HG03060 (cell line): ENCODE data around the gene GABARAP.

Experiments
- ATAC-seq: cut with Tn5 transposase; IDR thresholded peaks from one replicate; pipeline ENCODE4 v1.9.1; 2021; ENCODE audit warnings: low read depth, moderate number of reproducible peaks; ENCODE audit not compliant: unreplicated experiment

The GABARAP gene

DNA sequence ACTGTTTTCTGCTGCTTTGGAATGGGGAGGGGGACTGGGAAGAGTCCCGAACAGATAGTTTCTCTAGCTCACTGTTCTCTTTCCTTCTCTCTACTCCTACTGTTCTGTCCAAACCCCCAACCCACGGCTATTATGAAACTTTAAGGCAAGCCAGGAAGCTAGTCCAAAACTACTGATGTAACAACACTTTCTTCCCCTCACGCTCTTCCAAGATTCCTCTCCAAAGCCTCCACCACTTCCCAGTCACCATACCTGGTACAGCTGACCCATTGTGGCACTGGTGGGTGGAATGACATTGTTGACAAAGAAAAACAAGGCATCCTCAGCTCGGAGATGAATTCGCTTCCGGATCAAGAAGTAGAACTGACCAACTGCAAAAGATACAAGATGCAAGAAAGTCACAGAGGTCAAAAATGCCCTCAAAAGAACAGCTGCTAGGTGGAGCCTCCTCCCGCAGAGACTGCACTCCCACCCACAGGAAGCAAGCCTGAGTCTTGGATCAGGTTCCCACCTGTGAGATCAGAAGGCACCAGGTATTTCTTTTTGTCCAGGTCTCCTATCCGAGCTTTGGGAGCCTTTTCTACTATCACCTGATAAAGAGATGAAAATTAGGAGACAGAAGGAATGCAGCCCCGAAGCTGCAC lies 1.0 kb downstream of the GABARAP start:
- no peak for ATAC-seq

DNA sequence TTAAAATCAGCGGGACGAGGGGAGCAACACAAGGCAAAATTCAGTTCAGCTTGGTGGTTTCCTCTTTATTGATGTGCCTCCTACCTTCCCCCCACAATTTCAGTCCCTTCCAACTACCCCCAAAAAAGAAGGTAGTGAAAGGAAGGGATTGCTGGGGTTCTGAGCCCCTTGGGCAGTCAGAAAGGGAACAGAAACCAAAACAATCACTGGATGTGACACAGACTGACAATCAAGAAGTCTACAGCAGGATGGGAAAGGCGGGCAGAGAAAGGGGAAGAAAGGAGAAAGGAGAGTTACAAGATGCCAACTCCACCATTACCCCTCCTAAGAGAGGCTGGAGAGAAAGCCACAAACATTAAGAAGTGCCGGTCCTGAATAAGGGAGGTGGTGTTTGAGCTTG lies 1.9 kb downstream of the GABARAP start:
- ATAC-seq: no peak

GRCh38 chr17:7239091-7240027 lies 2.9 kb downstream of the GABARAP start, which contains the start of gene PHF23:
PHF23 (minus strand) TSS chr17:7239457; CDS start chr17:7239279, 178 bp downstream.
- peak; percentile 33 for ATAC-seq

DNA sequence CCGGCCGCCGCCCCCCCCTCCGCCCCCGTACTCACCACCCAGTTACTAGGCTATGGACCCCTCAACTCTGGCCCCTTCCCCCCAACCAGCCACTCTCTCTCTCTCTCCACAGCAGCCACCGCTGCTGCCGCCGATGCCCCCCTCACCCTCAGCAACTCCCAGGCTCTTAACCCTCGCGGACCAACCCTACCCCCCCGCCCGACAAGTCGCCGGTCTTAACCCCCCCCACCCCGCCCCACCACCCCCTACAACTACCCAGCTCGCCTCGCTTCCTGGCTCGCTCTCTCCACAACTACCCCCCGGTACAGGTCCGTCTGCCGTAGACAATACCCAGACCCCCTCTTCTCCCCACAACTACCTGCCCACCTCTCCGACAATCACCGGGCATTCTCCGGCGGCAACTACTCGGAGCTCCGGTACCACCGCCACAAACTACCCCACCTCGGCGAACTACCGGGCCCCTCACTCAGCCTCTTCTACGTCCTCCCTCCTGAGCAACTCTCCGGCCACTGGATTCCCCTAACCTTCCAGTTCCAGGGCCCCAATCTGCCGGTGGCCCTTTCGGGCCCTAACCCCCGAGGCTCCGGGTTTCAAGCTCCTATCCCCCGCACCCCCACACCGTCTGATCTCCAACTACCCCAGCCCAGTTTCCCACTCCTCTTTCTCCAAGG lies 3.7 kb downstream of the GABARAP start:
- ATAC-seq: no peak

GRCh38 chr17:7237761-7238419 lies 4.4 kb downstream of the GABARAP start:
- ATAC-seq: no peak

DNA sequence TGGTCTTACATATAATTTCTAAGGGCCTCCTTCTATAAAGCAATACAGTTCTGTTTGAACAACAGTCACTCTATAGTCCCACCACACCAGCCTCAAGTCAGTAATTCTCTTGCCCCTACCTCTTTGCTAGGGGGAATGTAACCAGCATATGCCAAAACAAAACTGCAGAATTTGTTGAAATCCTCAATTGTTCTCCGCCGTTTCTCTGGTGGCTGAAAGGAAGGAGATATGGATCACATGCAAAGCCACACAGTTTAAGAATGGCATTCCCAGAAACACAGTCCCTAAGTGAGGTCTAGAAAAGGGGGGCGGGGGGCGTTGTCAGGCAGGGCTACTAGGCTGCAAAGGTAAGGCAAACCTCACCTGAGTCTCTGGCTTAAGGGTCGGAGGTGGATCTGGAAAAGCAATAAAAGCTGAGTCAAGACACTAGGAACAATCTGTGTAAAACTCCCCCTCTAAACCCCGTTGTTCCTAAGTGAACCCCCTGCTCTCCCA lies 4.9 kb downstream of the GABARAP start:
- ATAC-seq: no peak

GRCh38 chr17:7236808-7237207 lies 5.4 kb downstream of the GABARAP start:
- ATAC-seq: no peak

DNA sequence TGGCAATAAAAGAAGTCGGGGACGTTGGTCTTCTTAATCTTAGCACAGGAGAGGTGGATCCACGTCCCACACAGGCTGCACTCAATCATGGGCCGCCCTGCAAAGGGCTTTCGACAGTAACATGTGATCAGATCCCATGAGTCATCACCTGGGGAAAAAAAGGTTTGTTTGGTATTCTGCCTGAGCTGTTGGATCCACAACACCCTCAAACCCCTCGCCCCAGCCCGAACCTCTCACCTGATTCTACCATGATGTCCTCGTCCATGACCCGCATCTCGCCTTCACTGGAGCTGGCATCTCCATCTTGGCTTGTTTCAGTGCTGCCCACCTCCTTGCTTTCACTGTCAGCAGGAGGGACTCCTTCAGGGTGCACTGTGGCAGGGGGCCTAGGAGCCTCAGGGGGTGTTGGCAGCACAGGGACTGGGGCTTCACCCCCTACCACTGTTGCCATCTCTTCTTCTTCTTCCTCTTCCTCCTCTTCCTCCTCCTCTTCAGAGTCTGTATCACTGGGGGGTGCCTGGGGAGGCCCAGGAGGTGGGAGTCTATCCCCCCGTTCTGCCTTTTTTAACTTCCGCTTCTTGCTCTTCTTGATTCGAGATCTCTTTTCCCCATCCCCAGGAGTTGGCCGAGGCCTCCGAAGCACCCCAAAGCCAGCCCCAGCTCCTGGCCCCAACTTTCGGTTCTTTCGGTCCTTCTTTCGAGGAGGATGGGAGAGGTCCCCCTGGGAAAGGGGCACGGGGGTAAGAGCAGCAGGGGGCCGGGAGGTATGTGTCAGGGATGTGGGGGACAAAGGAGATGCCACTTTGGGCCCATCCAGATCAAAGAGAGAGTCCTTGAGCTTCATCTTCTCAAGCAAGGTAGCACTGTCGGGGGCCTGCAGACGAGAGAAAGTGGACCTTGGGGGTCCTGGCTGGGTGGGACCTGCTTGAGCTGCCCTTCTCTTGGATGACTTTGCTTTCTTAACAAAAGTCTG lies 6.3 kb downstream of the GABARAP start:
- ATAC-seq: no peak

DNA sequence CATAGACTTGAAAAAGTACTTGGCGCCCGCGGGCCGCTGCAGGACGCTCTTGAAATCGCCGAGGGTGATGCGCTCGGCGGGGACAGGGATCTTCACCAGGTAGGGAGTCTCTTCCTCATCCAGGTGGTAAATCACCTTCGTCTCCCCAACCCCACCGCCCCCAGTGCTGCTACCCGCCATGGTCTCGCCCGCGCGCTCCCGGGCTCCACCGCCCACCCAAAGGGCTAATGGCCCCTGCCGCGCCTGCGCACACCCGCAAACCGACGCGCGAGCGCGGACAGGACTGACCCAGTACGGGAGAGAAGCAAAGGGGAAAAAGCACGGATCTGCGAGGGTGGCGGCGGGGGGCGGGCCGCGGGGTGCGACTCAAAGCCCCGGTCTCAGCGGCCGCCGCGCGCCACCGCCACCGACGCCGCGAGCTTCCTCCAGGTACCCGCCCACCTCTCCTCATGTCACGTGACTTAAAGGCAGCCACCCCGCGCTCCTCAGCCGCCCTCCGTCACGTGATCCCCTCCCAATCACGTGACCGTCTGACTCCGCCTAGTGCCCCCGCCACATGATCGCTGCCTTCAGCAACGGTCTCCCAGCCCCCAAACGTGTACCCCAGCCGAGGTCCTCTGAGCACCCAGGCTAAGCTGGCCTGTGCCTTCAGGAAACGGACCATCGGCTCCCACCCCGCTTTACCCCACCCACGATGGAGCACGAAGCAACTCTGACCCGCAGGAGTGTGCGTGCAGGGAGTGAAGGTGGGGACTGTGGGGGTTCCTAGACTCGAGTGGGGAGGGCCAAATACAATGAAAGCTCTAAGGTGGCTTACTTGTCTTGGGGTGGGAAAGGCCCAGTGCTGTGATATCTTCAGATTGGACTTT lies 7.9 kb downstream of the GABARAP start, which contains the start of gene DVL2:
DVL2 (minus strand) TSS at position 435 of the 869 bp plus-strand sequence; CDS start at position 180, 255 bp downstream.
- ATAC-seq: peak; percentile 53

DNA sequence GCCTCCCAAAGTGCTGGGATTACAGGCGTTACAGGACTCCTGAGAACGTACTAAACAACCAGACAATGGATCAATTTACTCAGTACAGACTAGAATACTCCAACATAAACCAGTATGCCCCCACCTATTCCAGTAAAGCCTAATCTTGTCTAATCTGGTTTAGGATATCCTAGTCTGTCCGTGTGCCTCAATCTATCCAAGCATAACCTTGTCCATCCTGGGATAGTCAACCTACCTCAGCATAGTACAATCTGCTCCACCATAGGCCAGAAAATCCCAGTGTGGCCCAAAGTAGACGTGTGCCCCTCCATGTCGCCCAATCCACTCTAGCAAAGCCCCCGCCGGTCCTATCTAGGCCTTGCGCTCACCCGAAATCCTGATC lies 8.6 kb downstream of the GABARAP start:
- ATAC-seq: no peak

DNA sequence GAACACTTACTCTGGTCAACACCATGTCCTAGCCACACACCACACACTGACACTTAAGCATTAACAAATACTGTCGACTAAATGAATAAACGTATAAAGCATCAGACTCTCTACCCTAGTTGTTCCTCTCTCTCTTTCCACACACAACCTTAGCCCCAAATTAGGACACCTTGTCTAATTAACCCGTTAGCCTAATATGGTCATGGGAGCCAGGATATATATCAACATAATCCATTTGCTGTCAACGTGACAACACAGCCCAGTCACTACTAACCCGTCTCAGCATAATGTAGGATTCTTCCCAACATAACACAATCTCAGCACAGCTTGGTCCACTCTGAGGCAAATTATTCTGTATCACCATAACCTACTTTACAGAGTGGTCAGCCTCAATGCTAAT lies 10.1 kb downstream of the GABARAP start:
- no peak for ATAC-seq

- no peak for ATAC-seq
Observed at GRCh38 chr17:7229504-7229903, 12.7 kb downstream of the GABARAP start.

DNA sequence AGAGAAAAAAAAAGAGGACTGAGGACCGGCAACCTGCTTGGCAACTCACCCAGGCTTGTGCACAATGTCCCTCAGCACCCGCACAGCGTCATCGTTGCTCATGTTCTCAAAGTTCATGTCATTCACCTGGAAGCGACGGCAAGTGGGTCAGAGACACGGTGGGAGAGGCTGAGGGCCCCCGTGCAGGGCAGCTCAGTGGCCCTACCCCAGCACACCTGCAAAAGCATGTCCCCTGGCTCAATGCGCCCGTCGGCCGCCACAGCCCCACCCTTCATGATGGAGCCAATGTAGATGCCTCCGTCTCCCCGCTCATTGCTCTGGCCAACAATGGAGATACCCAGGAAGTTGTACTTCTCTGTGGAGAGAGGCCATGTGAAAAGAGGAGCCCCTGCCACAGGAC lies 13.3 kb downstream of the GABARAP start:
- no peak for ATAC-seq

DNA sequence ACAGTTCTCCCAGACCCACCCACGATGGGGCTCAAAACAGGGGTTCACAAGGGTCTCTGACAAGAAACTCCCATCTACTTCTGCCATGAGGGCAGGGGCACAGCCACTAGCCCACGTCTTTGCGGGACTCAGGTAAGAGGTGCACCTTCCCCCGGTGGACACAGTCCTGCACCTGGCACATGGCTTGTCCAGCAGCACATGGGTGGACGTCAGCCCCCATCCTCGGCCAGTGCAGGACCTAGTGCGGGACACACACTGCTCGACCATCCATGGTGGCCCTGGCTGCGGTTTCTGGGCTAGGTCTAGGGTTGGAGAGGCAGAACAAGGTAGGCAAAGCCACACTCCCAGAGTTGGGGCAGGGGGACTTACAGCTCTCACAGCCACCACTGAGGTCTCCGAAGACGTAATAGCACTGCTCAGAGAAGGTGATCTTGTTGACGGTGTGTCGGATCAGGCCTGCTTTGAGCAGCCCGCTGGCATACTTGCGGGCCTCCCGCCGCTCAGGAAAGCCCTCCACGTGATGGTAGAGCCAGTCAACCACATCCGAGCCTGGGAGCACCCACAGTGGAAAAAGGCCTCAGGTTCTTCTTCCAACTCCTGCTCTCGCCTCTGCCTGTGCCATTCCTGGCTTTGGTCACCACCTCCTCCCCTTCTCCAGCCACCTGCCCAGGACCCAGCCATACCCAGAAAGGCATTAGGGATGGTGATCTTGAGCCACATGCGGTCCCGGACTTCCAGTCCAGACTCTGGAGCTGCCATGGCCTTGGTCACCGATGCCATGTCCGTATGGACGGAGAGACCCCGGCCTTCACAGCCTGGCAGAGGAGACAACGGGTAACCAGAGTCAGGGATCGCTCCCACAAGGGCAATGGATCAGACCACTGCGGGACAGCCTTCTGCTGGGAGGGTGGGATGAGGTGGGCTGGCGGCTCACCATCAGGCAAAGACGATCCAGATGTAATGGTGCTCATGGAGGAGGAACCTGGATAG lies 15.2 kb downstream of the GABARAP start:
- no peak for ATAC-seq

GRCh38 chr17:7225711-7226331 lies 16.4 kb downstream of the GABARAP start:
- no peak for ATAC-seq

DNA sequence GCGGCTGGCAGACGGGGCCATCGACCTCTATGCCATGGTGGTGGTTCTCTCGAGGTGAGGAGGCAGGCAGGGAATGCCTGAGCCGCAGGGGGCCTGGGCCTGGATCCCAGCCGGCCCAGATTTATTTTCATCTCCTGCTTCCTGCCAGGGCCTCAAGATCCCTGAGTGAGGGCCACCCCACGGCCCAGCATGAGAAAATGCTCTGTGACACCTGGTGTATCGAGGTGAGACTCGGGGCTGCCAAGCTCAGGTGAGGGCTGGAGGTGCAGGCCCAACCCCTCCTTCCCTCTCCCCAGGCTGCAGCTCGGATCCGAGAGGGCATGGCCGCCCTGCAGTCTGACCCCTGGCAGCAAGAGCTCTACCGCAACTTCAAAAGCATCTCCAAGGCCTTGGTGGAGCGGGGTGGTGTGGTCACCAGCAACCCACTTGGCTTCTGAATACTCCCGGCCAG lies 17.6 kb downstream of the GABARAP start:
- ATAC-seq: no peak

DNA sequence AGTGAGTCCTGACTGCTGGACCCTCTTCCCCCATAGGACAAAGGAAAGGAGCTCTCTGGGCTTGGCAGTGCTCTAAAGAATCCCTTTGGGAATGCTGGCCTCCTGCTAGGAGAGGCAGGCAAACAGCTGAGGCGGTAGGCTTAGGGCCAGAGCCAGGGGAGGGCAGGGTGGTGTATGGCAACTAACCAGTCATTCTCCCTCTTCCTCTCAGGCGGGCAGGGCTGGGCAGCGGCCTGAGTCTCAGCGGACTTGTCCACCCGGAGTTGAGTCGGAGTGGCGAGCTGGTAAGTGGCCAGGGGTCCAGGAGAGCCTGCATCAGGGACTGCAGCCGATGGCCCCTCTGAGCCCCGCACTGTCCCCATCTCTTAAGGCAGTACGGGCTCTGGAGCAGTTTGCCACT lies 18.1 kb downstream of the GABARAP start:
- no peak for ATAC-seq
